ENCODE measurements around the gene LRRC25.
"Not testable (repeated sequence)": the region's sequence is repeated elsewhere in the genome, so short reads cannot be mapped to it uniquely, and the experiment has no call there.

- TF ChIP-seq CTCF (conservative IDR thresholded peaks at IDR 0.05; ENCODE audit: low read depth, low read length); EZH2 (IDR thresholded peaks at IDR 0.05; ENCODE audit: low read length, unreplicated experiment): not testable (repeated sequence)
Observed at GRCh38 chr19:18405754-18406153, 8.3 kb upstream of the LRRC25 start.
